Spleen (tissue), 11 donors: ENCODE measurements around the gene PNLIPRP2. TPM values are rescaled to one million over a fixed set of nuclear protein-coding genes. Genes with fewer than 3 reads are reported as not detected.

Experiments
- DNase-seq: peaks from one replicate; pipeline ENCODE4 v3.0.0-alpha.2; 2020
- H3K27ac ChIP-seq, 8 donors: fragments of 200-600 bp; sonication (generic) in 7 of 8; 1 replicate in 4 of 8; 2 replicates in 4 of 8; pipeline versions ENCODE4 v1.5.0 to v1.8.0; 2016 to 2021; ENCODE audit warnings: inconsistent platforms in 4 of 8, mild to moderate bottlenecking in 4 of 8, moderate library complexity in 1 of 8
- H3K27me3 ChIP-seq, 7 donors: fragments of 200-600 bp; sonication (generic) in 6 of 7; replicated peaks in 1 of 7; 1 replicate in 4 of 7; 2 replicates in 3 of 7; pipeline versions ENCODE4 v1.5.0 to v1.8.0; 2016 to 2021; ENCODE audit warnings: inconsistent platforms in 3 of 7, mild to moderate bottlenecking in 1 of 7
- H3K36me3 ChIP-seq, 6 donors: fragments of 200-600 bp; sonication (generic) in 5 of 6; 1 replicate in 4 of 6; 2 replicates in 2 of 6; pipeline versions ENCODE4 v1.5.0 to v1.8.0; 2016 to 2021; ENCODE audit warnings: inconsistent platforms in 2 of 6
- H3K4me1 ChIP-seq, 6 donors: fragments of 200-600 bp; sonication (generic) in 5 of 6; 1 replicate in 3 of 6; 2 replicates in 3 of 6; pipeline versions ENCODE4 v1.5.0 to v1.8.0; 2016 to 2021; ENCODE audit warnings: inconsistent platforms in 3 of 6
- H3K4me3 ChIP-seq, 8 donors: fragments of 200-600 bp; sonication (generic) in 7 of 8; 1 replicate in 4 of 8; 2 replicates in 4 of 8; pipeline versions ENCODE4 v1.5.0 to v1.8.0; 2016 to 2021; ENCODE audit warnings: inconsistent platforms in 4 of 8, mild to moderate bottlenecking in 4 of 8, moderate library complexity in 2 of 8
- H3K9me3 ChIP-seq, 8 donors: fragments of 200-600 bp; sonication (generic) in 7 of 8; 1 replicate in 4 of 8; 2 replicates in 4 of 8; pipeline versions ENCODE4 v1.5.0 to v1.8.0; 2016 to 2021; ENCODE audit warnings: inconsistent platforms in 4 of 8
- POLR2A ChIP-seq, 3 donors: fragments of 450-650 bp; IDR thresholded peaks; one replicate each; pipeline ENCODE4 v1.5.1; 2017; ENCODE audit warnings: antibody characterized with exemption in 3 of 3, mild to moderate bottlenecking in 1 of 3
- POLR2AphosphoS5 ChIP-seq, 3 donors: sonication (generic); formaldehyde crosslinking; IDR thresholded peaks; one replicate each; pipeline ENCODE4 v1.5.1; 2017; ENCODE audit warnings: antibody characterized with exemption in 3 of 3
- WGBS, 5 donors: extraction: QIAGEN DNeasy Blood & Tissue Kit in 3 of 5; methylation state at CpG; one replicate each; pipeline versions ENCODE4 v1.1.5 to v1.1.7; 2013 to 2018; 5-methylcytosine and 5-hydroxymethylcytosine counted together
- intact Hi-C: fragments of 100-400 bp; cut with DNase I; formaldehyde crosslinking; loops from one replicate; pipeline ENCODE4 v1.15.0; 2023; ENCODE audit warnings: low total_unique reads
- polyA plus RNA-seq, 3 donors: library from polyadenylated mRNA; stranded (reverse); fragments of 200-250 nt; gene quantifications; one replicate each; pipeline ENCODE4 v1.2.1, GENCODE V29; 2013
- total RNA-seq, 7 donors: library from RNA; depleted of rRNA in 3 of 7; stranded (reverse); fragments of >200 nt in 3 of 7; fragmentation: NEBNext Ultra II Directional in 4 of 7; extraction: Animal tissue kit (Norgen Biotek cat#: 25700) in 4 of 7; gene quantifications; one replicate each; pipeline versions ENCODE4 v1.1.0 to v1.2.1, GENCODE V29; 2016 to 2021
- TF ChIP-seq, protein P1 (sequence below), 11 experiments: fragments of 200-600 bp in 7 of 11; fragments of 450-650 bp in 4 of 11; sonication (generic) in 4 of 11; IDR thresholded peaks in 8 of 11; conservative IDR thresholded peaks in 3 of 11; 1 replicate in 7 of 11; 2 replicates in 4 of 11; pipeline versions ENCODE4 v1.4.0 to v1.8.0; 2016 to 2021; ENCODE audit warnings: antibody characterized with exemption in 11 of 11, inconsistent platforms in 4 of 11, mild to moderate bottlenecking in 1 of 11
- donor health status: healthy with polysubstance abuse.
- donor health status: DM: no; HTN: no; CAD: no; lungs with moderate emphysema.
- donor health status: DM: no; HTN: no; CAD: no.
- donor health status: Bipolar disorder and iron deficiency.
- donor health status: healthy.
- donor health status: DM: no; HTN: no; CAD: no.
- donor health status: DM: yes; HTN: yes; CAD: no.

PNLIPRP2 gene
- total and polyA plus RNA-seq, 10 donors = 0.07 to 0.60 (median 0.26) TPM; not detected in 6

DNA sequence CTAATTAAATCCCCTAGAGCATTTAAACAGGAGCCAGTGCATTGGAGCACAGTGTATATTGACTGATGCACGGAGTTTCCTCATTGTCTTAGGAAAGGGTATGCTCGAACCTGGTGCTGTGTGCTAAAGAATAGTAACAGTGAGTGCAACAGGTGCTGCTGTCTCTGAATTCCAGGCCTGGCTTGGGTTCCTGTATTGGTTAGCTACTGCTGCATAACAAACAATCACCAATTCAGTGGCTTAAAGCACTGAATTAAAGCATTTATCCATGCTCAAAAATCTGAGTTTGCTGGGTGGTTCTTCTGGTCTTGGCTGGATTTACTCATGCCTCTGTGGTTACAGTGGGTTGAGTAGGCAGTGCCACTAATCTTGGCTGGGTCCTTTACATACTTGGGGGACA lies 31.8 kb upstream of the PNLIPRP2 start:
- WGBS, 5 donors = 72 to 85% (median 81%) methylated on average over 2 of the region's 2 CpGs
- no peak overlapping the region for H3K27ac ChIP-seq
- no peak for DNase-seq
- intact Hi-C loops = no loop called here
- H3K27me3 ChIP-seq = no peaks in the 10 kb centered on the region
- H3K4me1 ChIP-seq = no peaks in the 10 kb centered on the region
- TF ChIP-seq, protein P1, sequence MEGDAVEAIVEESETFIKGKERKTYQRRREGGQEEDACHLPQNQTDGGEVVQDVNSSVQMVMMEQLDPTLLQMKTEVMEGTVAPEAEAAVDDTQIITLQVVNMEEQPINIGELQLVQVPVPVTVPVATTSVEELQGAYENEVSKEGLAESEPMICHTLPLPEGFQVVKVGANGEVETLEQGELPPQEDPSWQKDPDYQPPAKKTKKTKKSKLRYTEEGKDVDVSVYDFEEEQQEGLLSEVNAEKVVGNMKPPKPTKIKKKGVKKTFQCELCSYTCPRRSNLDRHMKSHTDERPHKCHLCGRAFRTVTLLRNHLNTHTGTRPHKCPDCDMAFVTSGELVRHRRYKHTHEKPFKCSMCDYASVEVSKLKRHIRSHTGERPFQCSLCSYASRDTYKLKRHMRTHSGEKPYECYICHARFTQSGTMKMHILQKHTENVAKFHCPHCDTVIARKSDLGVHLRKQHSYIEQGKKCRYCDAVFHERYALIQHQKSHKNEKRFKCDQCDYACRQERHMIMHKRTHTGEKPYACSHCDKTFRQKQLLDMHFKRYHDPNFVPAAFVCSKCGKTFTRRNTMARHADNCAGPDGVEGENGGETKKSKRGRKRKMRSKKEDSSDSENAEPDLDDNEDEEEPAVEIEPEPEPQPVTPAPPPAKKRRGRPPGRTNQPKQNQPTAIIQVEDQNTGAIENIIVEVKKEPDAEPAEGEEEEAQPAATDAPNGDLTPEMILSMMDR (IDR thresholded peaks at IDR 0.05 in 8 of 11, conservative IDR thresholded peaks at IDR 0.05 in 3 of 11) = no peak
- TF ChIP-seq POLR2AphosphoS5 (IDR thresholded peaks at IDR 0.05) = no peak
- no peak for TF ChIP-seq POLR2A (IDR thresholded peaks at IDR 0.05)
- H3K4me3 ChIP-seq = no peak overlapping the region
- H3K9me3 ChIP-seq = peaks cover 0 to 4% (median 0%) of the 10 kb centered on the region in 8 donors
- no peaks in the 10 kb centered on the region for H3K36me3 ChIP-seq

GRCh38 chr10:116589926-116590325 lies 30.8 kb upstream of the PNLIPRP2 start:
- no peak for TF ChIP-seq POLR2A (IDR thresholded peaks at IDR 0.05)
- WGBS, 5 donors = 75 to 92% (median 86%) methylated on average over 2 of the region's 2 CpGs
- Histone ChIP-seq H3K27me3 (no peaks in the 10 kb centered on the region), H3K27ac (no peak overlapping the region), H3K9me3 (peaks cover 0 to 4% (median 0%) of the 10 kb centered on the region in 8 donors), H3K36me3 (no peaks in the 10 kb centered on the region), H3K4me3 (no peak overlapping the region), H3K4me1 (no peaks in the 10 kb centered on the region)
- intact Hi-C loops = no loop called here
- no peak for DNase-seq

DNA sequence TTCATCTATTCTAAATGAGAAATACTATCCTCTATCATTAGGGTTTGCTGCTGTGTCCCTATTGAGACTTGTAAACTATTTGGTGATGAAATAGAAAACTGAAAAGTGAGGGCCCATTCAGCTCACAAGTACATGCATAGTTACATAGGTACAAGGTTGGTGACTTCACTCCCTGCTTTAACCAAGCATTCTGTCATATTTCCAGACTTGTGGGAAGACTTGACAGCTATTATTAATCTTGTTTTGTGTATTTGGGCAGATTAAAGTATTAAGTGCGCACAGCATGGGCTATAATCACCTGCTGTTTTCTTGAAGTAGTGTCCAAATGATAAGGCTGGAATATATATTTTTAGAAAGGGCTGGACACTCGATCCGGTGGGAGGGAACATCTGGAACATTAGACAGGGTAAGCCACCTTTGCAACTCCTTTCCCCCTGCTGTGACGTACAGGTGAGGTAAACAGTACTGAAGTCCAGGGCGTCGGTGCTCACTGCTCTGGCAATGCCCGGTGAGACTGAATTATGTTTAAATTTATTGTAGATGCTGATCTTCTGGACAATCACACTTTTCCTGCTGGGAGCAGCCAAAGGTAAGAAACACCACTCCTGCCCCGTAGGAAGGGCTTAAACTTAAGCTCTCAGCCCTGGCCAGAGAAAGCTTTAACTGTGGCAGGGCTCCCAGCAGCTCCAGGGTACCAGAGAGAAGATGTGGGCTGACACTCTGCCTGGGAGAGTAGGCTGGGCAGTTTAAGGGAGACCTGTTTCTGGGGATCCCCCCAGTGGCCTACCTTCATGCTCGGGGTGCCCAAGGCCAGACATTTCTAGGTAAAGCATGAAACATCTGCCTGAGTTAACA lies 29.9 kb upstream of the PNLIPRP2 start, which contains the start of gene PNLIPRP1:
TSS of gene PNLIPRP1 (plus strand) at position 370 of the 855 bp plus-strand sequence. CDS start at position 541, 171 bp downstream.
- Histone ChIP-seq H3K36me3 (no peaks in the 10 kb centered on the region), H3K4me3 (no peak within 1 kb of the TSS), H3K27me3 (peaks cover 0 to 3% (median 0%) of the 10 kb centered on the region in 7 donors), H3K27ac (no peak within 1 kb of the TSS), H3K4me1 (no peaks in the 10 kb centered on the region), H3K9me3 (peaks cover 0 to 4% (median 0%) of the 10 kb centered on the region in 8 donors)
- intact Hi-C loops = no loop called here
- no peak for DNase-seq
- TF ChIP-seq POLR2AphosphoS5 (IDR thresholded peaks at IDR 0.05) (no peak), POLR2A (IDR thresholded peaks at IDR 0.05) (no peak)
- TF ChIP-seq, protein P1 (IDR thresholded peaks at IDR 0.05 in 8 of 11, conservative IDR thresholded peaks at IDR 0.05 in 3 of 11) = no peak
- 81 to 85% (median 84%) methylated on average over 9 of the region's 9 CpGs for WGBS, 5 donors

GRCh38 chr10:116593139-116593740 lies 27.5 kb upstream of the PNLIPRP2 start:
- H3K9me3 ChIP-seq = peaks cover 0 to 4% (median 0%) of the 10 kb centered on the region in 8 donors
- no peaks in the 10 kb centered on the region for H3K4me1 ChIP-seq
- peaks cover 0 to 6% (median 0%) of the 10 kb centered on the region in 7 donors for H3K27me3 ChIP-seq
- no peak overlapping the region for H3K27ac ChIP-seq
- 85 to 91% (median 88%) methylated on average over 5 of the region's 5 CpGs for WGBS, 5 donors
- TF ChIP-seq, protein P1 (IDR thresholded peaks at IDR 0.05 in 8 of 11, conservative IDR thresholded peaks at IDR 0.05 in 3 of 11) = no peak
- TF ChIP-seq POLR2AphosphoS5 (IDR thresholded peaks at IDR 0.05) = no peak
- TF ChIP-seq POLR2A (IDR thresholded peaks at IDR 0.05) = no peak
- no peak overlapping the region for H3K4me3 ChIP-seq
- no peak for DNase-seq
- H3K36me3 ChIP-seq = no peaks in the 10 kb centered on the region
- intact Hi-C loops = no loop called here
